GM21717 (cell line): ENCODE data around the gene ZNF334.

Source experiments
- ATAC-seq: cut with Tn5 transposase; IDR thresholded peaks from one replicate; pipeline ENCODE4 v1.9.1; 2021; ENCODE audit warnings: mild to moderate bottlenecking, moderate library complexity; ENCODE audit not compliant: unreplicated experiment

ZNF334 gene

GRCh38 chr20:46546298-46546697, 32.9 kb upstream of the ZNF334 start:
- no peak for ATAC-seq

GRCh38 chr20:46545827-46546138, 32.4 kb upstream of the ZNF334 start:
- ATAC-seq: no peak

- ATAC-seq: no peak
Measured at GRCh38 chr20:46545077-46545826, 31.9 kb upstream of the ZNF334 start.

- ATAC-seq: no peak
Measured at GRCh38 chr20:46544576-46544975, 31.2 kb upstream of the ZNF334 start.

- ATAC-seq: no peak
Measured at GRCh38 chr20:46543959-46544358, 30.6 kb upstream of the ZNF334 start.

- ATAC-seq: no peak
Measured at GRCh38 chr20:46543033-46543432, 29.7 kb upstream of the ZNF334 start.

- no peak for ATAC-seq
Measured at GRCh38 chr20:46541229-46541935, 28.0 kb upstream of the ZNF334 start.

- ATAC-seq: no peak
Measured at GRCh38 chr20:46539113-46539512, 25.8 kb upstream of the ZNF334 start.

GRCh38 chr20:46530640-46531039, 17.3 kb upstream of the ZNF334 start:
- no peak for ATAC-seq

- no peak for ATAC-seq
Measured at GRCh38 chr20:46523696-46524328, 10.5 kb upstream of the ZNF334 start.

GRCh38 chr20:46523108-46523507, 9.7 kb upstream of the ZNF334 start:
- ATAC-seq: no peak

GRCh38 chr20:46520976-46521579, 7.7 kb upstream of the ZNF334 start:
- no peak for ATAC-seq

GRCh38 chr20:46520540-46520939, 7.2 kb upstream of the ZNF334 start:
- no peak for ATAC-seq

- no peak for ATAC-seq
Measured at GRCh38 chr20:46519471-46520068, 6.2 kb upstream of the ZNF334 start.

GRCh38 chr20:46509523-46509922, 3.8 kb downstream of the ZNF334 start:
- ATAC-seq: no peak

GRCh38 chr20:46507760-46508407, 5.5 kb downstream of the ZNF334 start:
- ATAC-seq: no peak

GRCh38 chr20:46505506-46505905, 7.9 kb downstream of the ZNF334 start:
- no peak for ATAC-seq

- no peak for ATAC-seq
Measured at GRCh38 chr20:46501961-46502360, 11.4 kb downstream of the ZNF334 start.

GRCh38 chr20:46501337-46501942, 11.9 kb downstream of the ZNF334 start:
- no peak for ATAC-seq

- ATAC-seq: no peak
Measured at GRCh38 chr20:46494077-46494476, 19.3 kb downstream of the ZNF334 start.
